Thoracic aorta (tissue), 2 donors: ENCODE results near the gene COQ8B. TPM values are rescaled to one million over a fixed set of nuclear protein-coding genes. Genes with fewer than 3 reads are reported as not detected.

ENCODE experiments used
- ATAC-seq: fragments of 150-250 bp; one replicate; pipeline ENCODE4 v1.8.0; 2017; ENCODE audit warnings: low read depth; ENCODE audit not compliant: insufficient number of reproducible peaks, low FRiP score
- DNase-seq: peaks from one replicate; pipeline ENCODE4 v3.0.0-alpha.2; 2020; ENCODE audit warnings: low spot score
- H3K27ac ChIP-seq, 2 donors: fragments of 200-600 bp; sonication (generic); 1 replicate in 1 of 2; 2 replicates in 1 of 2; pipeline ENCODE4 v1.5.1; 2016; ENCODE audit warnings: mild to moderate bottlenecking in 2 of 2, moderate library complexity in 2 of 2
- H3K27me3 ChIP-seq: fragments of 200-600 bp; sonication (generic); replicated peaks from 2 replicates; pipeline ENCODE4 v1.6.0; 2016; ENCODE audit warnings: mild to moderate bottlenecking; ENCODE audit not compliant: insufficient read depth
- H3K36me3 ChIP-seq: fragments of 200-600 bp; sonication (generic); one replicate; pipeline ENCODE4 v1.5.1; 2016
- H3K4me1 ChIP-seq, 2 donors: fragments of 200-600 bp; sonication (generic); 1 replicate in 1 of 2; 2 replicates in 1 of 2; pipeline versions ENCODE4 v1.5.1 to v1.6.0; 2016; ENCODE audit warnings: low read depth in 2 of 2, mild to moderate bottlenecking in 1 of 2; ENCODE audit not compliant: control insufficient read depth in 1 of 2
- H3K4me3 ChIP-seq: fragments of 200-600 bp; sonication (generic); 2 replicates; pipeline ENCODE4 v1.5.1; 2016; ENCODE audit warnings: mild to moderate bottlenecking
- H3K9me3 ChIP-seq: fragments of 200-600 bp; sonication (generic); 2 replicates; pipeline ENCODE4 v1.5.1; 2016
- CTCF ChIP-seq: fragments of 200-600 bp; sonication (generic); IDR thresholded peaks from one replicate; pipeline ENCODE4 v1.5.1; 2019; ENCODE audit warnings: antibody characterized with exemption
- total RNA-seq, 2 donors: library from RNA; depleted of rRNA; stranded (reverse); fragments of >200 nt; gene quantifications; one replicate each; pipeline versions ENCODE4 v1.1.0 to v1.2.3, GENCODE V29; 2016

The COQ8B gene
- total RNA-seq, 2 donors from 2014 or later: 53.6 to 127 TPM

GRCh38 chr19:40646743-40647254, 69.9 kb downstream of the COQ8B start:
- no peaks in the 10 kb centered on the region for H3K36me3 ChIP-seq
- no peaks in the 10 kb centered on the region for H3K9me3 ChIP-seq
- H3K27ac ChIP-seq: peak overlapping the region; percentile 76 to 93
- H3K27me3 ChIP-seq: no peaks in the 10 kb centered on the region
- no peak for TF ChIP-seq CTCF
- peaks cover 21 to 57% of the 10 kb centered on the region in 2 donors for H3K4me1 ChIP-seq
- H3K4me3 ChIP-seq: peak overlapping the region; percentile 55
- ATAC-seq (no peak), DNase-seq (no peak)

GRCh38 chr19:40642757-40643305, 73.9 kb downstream of the COQ8B start:
- Histone ChIP-seq H3K9me3 (no peaks in the 10 kb centered on the region), H3K36me3 (no peaks in the 10 kb centered on the region), H3K4me1 (peaks cover 20 to 71% of the 10 kb centered on the region in 2 donors), H3K27ac (peak overlapping the region; percentile 90 to 93), H3K4me3 (no peak overlapping the region), H3K27me3 (no peaks in the 10 kb centered on the region)
- ATAC-seq (no peak), DNase-seq (no peak)
- TF ChIP-seq CTCF: no peak

- Histone ChIP-seq H3K9me3 (no peaks in the 10 kb centered on the region), H3K27ac (peak overlapping the region; percentile 90 to 93)
Observed at GRCh38 chr19:40642051-40642706, 74.5 kb downstream of the COQ8B start.

More at GRCh38 chr19:40642051-40642706, 74.5 kb downstream of the COQ8B start:
- Histone ChIP-seq H3K27me3 (no peaks in the 10 kb centered on the region), H3K4me3 (no peak overlapping the region), H3K4me1 (peaks cover 20 to 71% of the 10 kb centered on the region in 2 donors), H3K36me3 (no peaks in the 10 kb centered on the region)
- ATAC-seq: no peak
- no peak for TF ChIP-seq CTCF
- DNase-seq: no peak

Other genes starting within 250 kb of the COQ8B start
- gene SPTBN4, start 249.9 kb downstream of the COQ8B start, total RNA-seq: 1 to 10 TPM; 2.0 to 7.0 TPM
- gene SHKBP1, start 140.0 kb downstream of the COQ8B start, total RNA-seq: 10 to 100 TPM; 36.0 to 78.4 TPM
- 100 to 1,000 TPM; 687 to 905 TPM for gene LTBP4, start 115.5 kb downstream of the COQ8B start, total RNA-seq
- 100 to 1,000 TPM; 101 to 133 TPM for gene NUMBL, start 26.2 kb downstream of the COQ8B start, total RNA-seq
- gene ITPKC, start 226 bp upstream of the COQ8B start, total RNA-seq: 10 to 100 TPM; 45.4 to 79.4 TPM
- gene ACTMAP, start 33.6 kb upstream of the COQ8B start, total RNA-seq: 1 to 10 TPM in 1 of 2 donors, under 1 TPM in 1; 0.68 to 1.1 TPM
- gene SNRPA, start 34.3 kb upstream of the COQ8B start, total RNA-seq: 100 to 1,000 TPM in 1 of 2 donors, 10 to 100 TPM in 1; 40.4 to 107 TPM
- gene MIA, start 58.6 kb upstream of the COQ8B start, total RNA-seq: not detected
- 10 to 100 TPM; 37.9 to 38.2 TPM for gene RAB4B, start 61.4 kb upstream of the COQ8B start, total RNA-seq
- gene EGLN2, start 82.3 kb upstream of the COQ8B start, total RNA-seq: 100 to 1,000 TPM; 113 to 127 TPM
- not detected for gene CYP2A6, start 133.6 kb upstream of the COQ8B start, total RNA-seq
- gene CYP2A7, start 165.3 kb upstream of the COQ8B start, total RNA-seq: not detected